ENCODE measurements around the gene MAL.

DNA sequence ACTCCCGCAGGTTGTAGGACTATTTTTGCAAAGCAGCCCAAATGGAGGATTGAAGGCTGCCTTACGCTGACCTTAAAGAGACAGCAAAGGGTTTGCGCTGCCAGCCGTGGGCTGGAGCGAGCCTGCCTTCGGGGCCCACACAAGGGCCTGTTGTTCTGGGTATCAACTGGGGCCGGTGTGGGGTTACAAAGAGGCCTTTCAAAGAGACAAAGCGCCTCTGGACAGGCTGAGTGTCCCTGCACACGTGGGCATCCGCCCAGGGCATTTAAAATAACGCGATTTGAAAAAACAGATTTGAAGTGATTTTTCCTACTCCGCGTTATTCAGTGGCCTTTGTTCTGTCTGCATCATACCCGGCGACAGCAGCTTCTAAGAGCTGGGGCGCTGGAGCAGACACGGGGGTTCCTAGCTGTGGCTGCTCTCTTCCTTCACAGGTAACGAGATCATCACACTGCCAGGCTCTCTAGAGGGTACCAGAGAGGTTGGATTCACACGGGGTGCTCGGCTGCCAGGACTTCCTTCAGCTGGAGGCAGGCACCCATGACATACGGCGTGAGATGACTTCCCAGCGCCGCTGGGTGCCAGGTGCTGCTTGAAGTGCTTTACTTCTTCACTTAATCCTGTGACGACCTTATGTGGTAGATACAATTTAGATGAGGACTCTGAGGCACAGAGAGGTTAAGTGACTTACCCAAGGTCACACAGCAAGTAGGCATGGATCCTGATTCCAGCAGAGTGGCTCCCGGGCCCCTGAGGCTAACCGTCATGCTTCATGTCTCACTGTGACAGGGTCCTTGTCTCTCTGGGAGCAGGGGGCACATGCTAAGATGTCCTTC, 32.2 kb downstream of the MAL start:
- no peak for TF ChIP-seq EZH2phosphoT487 (IDR thresholded peaks at IDR 0.05)
- TF ChIP-seq, protein P1, sequence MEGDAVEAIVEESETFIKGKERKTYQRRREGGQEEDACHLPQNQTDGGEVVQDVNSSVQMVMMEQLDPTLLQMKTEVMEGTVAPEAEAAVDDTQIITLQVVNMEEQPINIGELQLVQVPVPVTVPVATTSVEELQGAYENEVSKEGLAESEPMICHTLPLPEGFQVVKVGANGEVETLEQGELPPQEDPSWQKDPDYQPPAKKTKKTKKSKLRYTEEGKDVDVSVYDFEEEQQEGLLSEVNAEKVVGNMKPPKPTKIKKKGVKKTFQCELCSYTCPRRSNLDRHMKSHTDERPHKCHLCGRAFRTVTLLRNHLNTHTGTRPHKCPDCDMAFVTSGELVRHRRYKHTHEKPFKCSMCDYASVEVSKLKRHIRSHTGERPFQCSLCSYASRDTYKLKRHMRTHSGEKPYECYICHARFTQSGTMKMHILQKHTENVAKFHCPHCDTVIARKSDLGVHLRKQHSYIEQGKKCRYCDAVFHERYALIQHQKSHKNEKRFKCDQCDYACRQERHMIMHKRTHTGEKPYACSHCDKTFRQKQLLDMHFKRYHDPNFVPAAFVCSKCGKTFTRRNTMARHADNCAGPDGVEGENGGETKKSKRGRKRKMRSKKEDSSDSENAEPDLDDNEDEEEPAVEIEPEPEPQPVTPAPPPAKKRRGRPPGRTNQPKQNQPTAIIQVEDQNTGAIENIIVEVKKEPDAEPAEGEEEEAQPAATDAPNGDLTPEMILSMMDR (IDR thresholded peaks at IDR 0.05), result no peak
